Measurements from ENCODE around the gene F5.

Gene F5

GRCh38 chr1:169604781-169605560 lies 18.7 kb upstream of the F5 start:
- Mint-ChIP-seq H3K4me1 (ENCODE audit: low read depth) (peaks cover 65% of the 10 kb centered on the region), H3K4me3 (no peak overlapping the region), H3K27me3 (no peaks in the 10 kb centered on the region), H3K36me3 (ENCODE audit: low read depth) (no peaks in the 10 kb centered on the region), H3K9me3 (no peaks in the 10 kb centered on the region), H3K27ac (no peak overlapping the region)
- intact Hi-C loops (cut with micrococcal nuclease) = loop anchor here (10.0 kb wide), 1 partner anchor 50 kb away; no protein-coding TSS in a partner anchor

- H3K4me1 Mint-ChIP-seq (ENCODE audit: low read depth) = peaks cover 30% of the 10 kb centered on the region
- H3K36me3 Mint-ChIP-seq (ENCODE audit: low read depth) = no peaks in the 10 kb centered on the region
- no peaks in the 10 kb centered on the region for H3K27me3 Mint-ChIP-seq
- intact Hi-C loops (cut with micrococcal nuclease) = loop anchor here (1.0 to 10.0 kb wide), 3 partner anchors 54 to 208 kb away; no protein-coding TSS in a partner anchor
- no peak overlapping the region for H3K4me3 Mint-ChIP-seq
- H3K27ac Mint-ChIP-seq = no peak overlapping the region
- H3K9me3 Mint-ChIP-seq = no peaks in the 10 kb centered on the region
These were observed 15.0 kb upstream of the F5 start for GRCh38 chr1:169601096-169601881.

- intact Hi-C loops (cut with micrococcal nuclease) = no loop called here
- Mint-ChIP-seq H3K36me3 (ENCODE audit: low read depth) (no peaks in the 10 kb centered on the region), H3K4me1 (ENCODE audit: low read depth) (no peaks in the 10 kb centered on the region), H3K4me3 (no peak overlapping the region), H3K27ac (no peak overlapping the region), H3K9me3 (no peaks in the 10 kb centered on the region), H3K27me3 (no peaks in the 10 kb centered on the region)
These were observed 9.8 kb upstream of the F5 start for GRCh38 chr1:169595764-169596711.

- Mint-ChIP-seq H3K36me3 (ENCODE audit: low read depth) (no peaks in the 10 kb centered on the region), H3K4me1 (ENCODE audit: low read depth) (no peaks in the 10 kb centered on the region), H3K27me3 (no peaks in the 10 kb centered on the region), H3K27ac (no peak overlapping the region), H3K4me3 (no peak overlapping the region), H3K9me3 (no peaks in the 10 kb centered on the region)
- intact Hi-C loops (cut with micrococcal nuclease) = no loop called here
These were observed 8.1 kb upstream of the F5 start for GRCh38 chr1:169594391-169594790.

DNA sequence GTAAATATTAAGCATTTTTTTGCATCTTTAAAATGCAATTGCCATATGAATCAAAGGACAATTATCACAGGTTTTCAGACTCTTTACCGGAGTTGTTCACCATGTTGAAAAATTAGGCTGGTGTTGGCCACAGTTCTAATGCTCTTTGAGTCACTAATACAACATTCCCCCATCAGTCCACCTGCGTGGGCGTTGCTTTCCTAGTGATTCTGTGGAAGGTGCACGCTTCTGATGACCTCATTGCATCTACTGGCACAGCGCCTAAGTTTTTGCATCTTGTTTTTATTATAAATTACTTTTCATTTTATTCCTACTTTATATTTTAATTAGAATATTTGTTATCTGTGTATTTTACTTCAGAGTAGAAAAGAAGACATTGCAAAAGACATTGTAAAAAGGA lies 4.7 kb upstream of the F5 start:
- Mint-ChIP-seq H3K27me3 (no peaks in the 10 kb centered on the region), H3K9me3 (no peaks in the 10 kb centered on the region), H3K27ac (no peak overlapping the region), H3K4me1 (ENCODE audit: low read depth) (peaks cover 9% of the 10 kb centered on the region), H3K4me3 (no peak overlapping the region), H3K36me3 (ENCODE audit: low read depth) (no peaks in the 10 kb centered on the region)
- intact Hi-C loops (cut with micrococcal nuclease) = no loop called here

DNA sequence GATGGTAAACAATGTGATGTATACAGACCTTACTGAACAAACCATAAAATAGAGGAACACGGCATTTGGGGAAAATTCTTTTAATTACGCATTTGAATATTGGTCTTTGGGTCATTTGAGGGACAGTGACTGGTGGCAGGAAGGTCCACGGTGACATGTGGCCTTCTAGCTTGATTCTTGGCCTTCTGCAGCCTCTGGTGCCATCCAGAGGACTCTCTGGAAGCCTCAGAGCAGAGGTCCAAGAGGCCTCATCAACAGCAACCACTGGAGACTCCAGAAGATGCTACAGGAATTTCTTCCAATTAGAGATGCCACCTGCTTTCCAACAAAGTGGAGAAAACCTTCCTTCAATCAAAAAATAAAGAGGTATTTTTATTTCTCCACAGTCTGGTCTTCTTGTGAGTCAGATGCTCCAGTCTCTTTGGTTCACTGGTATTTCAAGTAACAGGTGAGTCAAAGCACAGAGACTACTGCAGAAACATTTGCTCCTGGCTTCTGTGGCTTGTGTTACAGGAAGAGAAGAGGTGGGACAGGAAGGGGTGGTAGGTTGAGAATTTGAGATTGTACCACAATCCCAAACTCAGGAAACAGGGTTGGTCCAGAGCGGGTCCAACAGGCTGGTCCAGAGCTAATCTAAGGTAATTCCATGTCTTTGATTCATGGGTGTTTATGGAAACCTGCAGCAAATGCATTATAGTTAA lies 2.7 kb upstream of the F5 start:
- H3K27ac Mint-ChIP-seq = no peak overlapping the region
- H3K27me3 Mint-ChIP-seq = no peaks in the 10 kb centered on the region
- no peaks in the 10 kb centered on the region for H3K9me3 Mint-ChIP-seq
- no peak overlapping the region for H3K4me3 Mint-ChIP-seq
- peaks cover 11% of the 10 kb centered on the region for H3K4me1 Mint-ChIP-seq (ENCODE audit: low read depth)
- no peaks in the 10 kb centered on the region for H3K36me3 Mint-ChIP-seq (ENCODE audit: low read depth)
- intact Hi-C loops (cut with micrococcal nuclease) = no loop called here

DNA sequence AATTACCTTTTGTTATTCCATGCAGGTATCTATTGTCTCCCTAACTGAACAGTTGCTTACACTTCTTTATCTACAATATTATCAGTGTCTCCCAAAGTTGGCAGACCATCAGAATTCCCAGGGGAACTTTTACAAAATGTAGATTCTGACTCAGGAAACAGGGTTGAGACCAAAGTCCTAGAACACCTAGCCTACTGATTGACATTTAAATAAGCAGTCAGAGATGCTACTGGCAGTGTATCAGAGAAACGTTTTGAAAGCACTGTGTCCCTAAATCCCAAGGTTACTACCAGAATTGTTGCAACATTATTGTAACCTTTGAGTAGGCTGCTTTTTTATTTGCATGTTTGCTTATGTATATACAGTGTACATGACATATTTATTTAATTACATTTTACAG lies 1.8 kb upstream of the F5 start:
- Mint-ChIP-seq H3K4me3 (no peak overlapping the region), H3K27ac (no peak overlapping the region), H3K27me3 (no peaks in the 10 kb centered on the region), H3K36me3 (ENCODE audit: low read depth) (no peaks in the 10 kb centered on the region), H3K4me1 (ENCODE audit: low read depth) (peaks cover 11% of the 10 kb centered on the region), H3K9me3 (no peaks in the 10 kb centered on the region)
- intact Hi-C loops (cut with micrococcal nuclease) = no loop called here

DNA sequence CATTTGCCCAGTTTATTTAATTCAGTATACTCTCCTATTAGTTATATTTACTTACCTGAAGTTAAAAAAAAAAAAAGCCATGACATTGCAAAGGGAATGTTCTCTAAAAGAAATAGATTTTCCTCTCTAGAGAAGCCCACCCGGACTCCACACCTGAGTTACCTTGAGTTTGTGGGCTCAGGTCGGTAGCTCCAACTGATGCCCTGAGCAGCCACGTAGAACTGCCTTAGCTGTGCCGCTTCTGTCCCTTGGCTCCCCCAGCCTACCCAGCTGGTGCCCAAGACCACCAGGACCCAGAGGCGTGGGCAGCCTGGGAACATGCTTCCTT lies 250 bp downstream of the F5 start:
- H3K36me3 Mint-ChIP-seq (ENCODE audit: low read depth) = no peaks in the 10 kb centered on the region
- peak overlapping the region; percentile 66 for H3K4me3 Mint-ChIP-seq
- no peaks in the 10 kb centered on the region for H3K9me3 Mint-ChIP-seq
- intact Hi-C loops (cut with micrococcal nuclease) = no loop called here
- peaks cover 11% of the 10 kb centered on the region for H3K4me1 Mint-ChIP-seq (ENCODE audit: low read depth)
- no peak overlapping the region for H3K27ac Mint-ChIP-seq
- no peaks in the 10 kb centered on the region for H3K27me3 Mint-ChIP-seq

GRCh38 chr1:169585181-169585580 lies 1.1 kb downstream of the F5 start:
- H3K4me3 Mint-ChIP-seq = peak overlapping the region; percentile 20
- intact Hi-C loops (cut with micrococcal nuclease) = no loop called here
- H3K27me3 Mint-ChIP-seq = no peaks in the 10 kb centered on the region
- H3K9me3 Mint-ChIP-seq = no peaks in the 10 kb centered on the region
- no peaks in the 10 kb centered on the region for H3K36me3 Mint-ChIP-seq (ENCODE audit: low read depth)
- H3K4me1 Mint-ChIP-seq (ENCODE audit: low read depth) = peaks cover 11% of the 10 kb centered on the region
- no peak overlapping the region for H3K27ac Mint-ChIP-seq

GRCh38 chr1:169584483-169585144 lies 1.7 kb downstream of the F5 start:
- H3K4me3 Mint-ChIP-seq = peak overlapping the region; percentile 20
- H3K27ac Mint-ChIP-seq = no peak overlapping the region
- intact Hi-C loops (cut with micrococcal nuclease) = no loop called here
- no peaks in the 10 kb centered on the region for H3K27me3 Mint-ChIP-seq
- H3K36me3 Mint-ChIP-seq (ENCODE audit: low read depth) = no peaks in the 10 kb centered on the region
- no peaks in the 10 kb centered on the region for H3K9me3 Mint-ChIP-seq
- H3K4me1 Mint-ChIP-seq (ENCODE audit: low read depth) = peaks cover 11% of the 10 kb centered on the region

- intact Hi-C loops (cut with micrococcal nuclease) = no loop called here
- no peaks in the 10 kb centered on the region for H3K4me1 Mint-ChIP-seq (ENCODE audit: low read depth)
- H3K36me3 Mint-ChIP-seq (ENCODE audit: low read depth) = peaks cover 7% of the 10 kb centered on the region
- peaks cover 3% of the 10 kb centered on the region for H3K27me3 Mint-ChIP-seq
- no peaks in the 10 kb centered on the region for H3K9me3 Mint-ChIP-seq
- no peak overlapping the region for H3K4me3 Mint-ChIP-seq
- H3K27ac Mint-ChIP-seq = no peak overlapping the region
These were observed 8.1 kb downstream of the F5 start for GRCh38 chr1:169577981-169578738.

- Mint-ChIP-seq H3K9me3 (no peaks in the 10 kb centered on the region), H3K36me3 (ENCODE audit: low read depth) (peaks cover 7% of the 10 kb centered on the region), H3K27ac (no peak overlapping the region), H3K27me3 (peaks cover 3% of the 10 kb centered on the region), H3K4me1 (ENCODE audit: low read depth) (no peaks in the 10 kb centered on the region), H3K4me3 (no peak overlapping the region)
- intact Hi-C loops (cut with micrococcal nuclease) = no loop called here
These were observed 9.3 kb downstream of the F5 start for GRCh38 chr1:169576935-169577331.
